DMS153 (cell line): Measurements from ENCODE around the gene BAG1.

Experiments used
- DNase-seq: peaks from one replicate; lab custom pipeline; 2025; lab: John Stamatoyannopoulos, UW

Gene BAG1

DNA sequence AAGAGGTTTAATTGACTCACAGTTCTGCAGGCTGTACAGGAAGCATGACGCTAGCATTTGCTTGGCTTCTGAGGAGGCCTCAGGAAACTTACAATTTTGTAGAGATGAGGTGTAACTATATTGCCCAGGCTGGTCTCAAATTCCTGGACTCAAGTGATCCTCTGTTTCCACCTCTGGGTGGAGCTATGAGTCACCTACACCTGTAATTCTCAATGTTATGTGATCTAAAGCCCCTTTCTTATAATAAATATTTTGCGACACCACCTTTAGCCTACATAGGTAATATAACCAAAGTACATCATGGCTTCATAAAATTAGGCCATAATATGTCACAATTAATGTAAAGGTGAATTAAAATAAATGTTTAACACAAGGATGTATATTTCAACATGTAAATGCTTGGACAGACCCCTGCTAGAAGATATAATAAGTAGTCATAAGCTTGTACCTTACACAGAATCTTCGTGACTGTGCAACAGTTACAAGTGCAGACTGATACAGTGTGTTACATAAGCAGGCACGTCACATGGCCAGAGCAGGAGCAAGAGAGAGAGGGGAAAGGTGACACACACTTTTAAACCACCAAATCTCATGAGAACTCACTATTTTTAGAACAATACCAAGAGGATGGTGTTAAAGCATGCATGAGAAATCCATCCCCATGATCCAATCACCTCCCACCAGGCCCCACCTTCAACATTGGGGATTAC lies 54.3 kb downstream of the BAG1 start:
- no peak for DNase-seq

GRCh38 chr9:33209394-33209793 lies 55.1 kb downstream of the BAG1 start:
- DNase-seq, result no peak

- no peak for DNase-seq
These were observed 61.8 kb downstream of the BAG1 start for GRCh38 chr9:33202552-33203201.
